GM18519 (cell line): ENCODE results near the gene PLPP4.

Experiments used
- ATAC-seq: cut with Tn5 transposase; IDR thresholded peaks from one replicate; pipeline ENCODE4 v1.9.1; 2021; ENCODE audit warnings: mild to moderate bottlenecking, moderate library complexity; ENCODE audit not compliant: unreplicated experiment, low FRiP score

PLPP4 gene

DNA sequence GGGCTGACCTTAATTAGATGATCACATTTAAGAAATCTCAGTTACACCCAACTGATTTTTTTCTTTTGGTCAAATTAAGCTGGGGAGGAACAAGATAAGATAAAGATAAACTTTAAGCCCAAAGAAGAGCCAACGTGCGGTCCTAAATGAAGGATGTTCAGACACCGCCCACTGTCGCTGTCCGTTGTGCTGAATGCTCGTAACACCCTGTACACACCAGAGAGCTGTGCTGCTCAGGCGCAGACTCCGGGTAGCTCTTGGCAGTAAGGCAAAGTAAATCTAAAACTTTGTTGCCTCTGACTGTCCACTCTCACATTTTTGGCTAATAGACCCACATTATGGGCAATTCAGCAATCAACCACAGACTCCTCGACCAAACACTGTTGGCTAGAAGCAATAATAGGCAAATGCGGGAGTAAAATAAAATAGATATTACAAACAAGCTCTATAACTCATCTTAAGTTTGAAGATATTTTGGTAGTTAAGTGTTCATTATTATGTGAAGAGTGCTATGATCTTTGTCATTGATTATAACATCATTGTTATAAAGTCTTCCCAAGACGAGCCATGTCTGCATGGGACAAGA lies 57.1 kb downstream of the PLPP4 start:
- no peak for ATAC-seq

DNA sequence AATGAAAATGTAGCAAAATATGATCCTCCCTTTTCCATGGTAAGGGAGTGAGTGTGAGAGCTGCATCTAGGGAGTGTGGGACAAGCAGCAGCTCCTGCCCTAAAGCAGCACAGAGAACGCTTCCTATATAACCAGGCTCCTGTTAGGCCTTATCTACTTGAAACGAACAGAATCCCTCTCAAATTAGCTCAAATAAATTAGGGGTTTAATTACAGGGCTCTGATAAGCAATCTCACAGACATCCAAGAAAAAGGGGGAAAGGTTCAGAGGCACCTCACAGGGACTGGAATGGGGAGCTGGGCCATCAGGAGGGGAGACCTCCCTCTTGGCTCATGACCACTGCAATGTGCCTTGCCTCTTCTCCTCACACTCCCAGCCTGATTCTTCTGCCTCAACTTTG lies 57.9 kb downstream of the PLPP4 start:
- ATAC-seq = no peak

DNA sequence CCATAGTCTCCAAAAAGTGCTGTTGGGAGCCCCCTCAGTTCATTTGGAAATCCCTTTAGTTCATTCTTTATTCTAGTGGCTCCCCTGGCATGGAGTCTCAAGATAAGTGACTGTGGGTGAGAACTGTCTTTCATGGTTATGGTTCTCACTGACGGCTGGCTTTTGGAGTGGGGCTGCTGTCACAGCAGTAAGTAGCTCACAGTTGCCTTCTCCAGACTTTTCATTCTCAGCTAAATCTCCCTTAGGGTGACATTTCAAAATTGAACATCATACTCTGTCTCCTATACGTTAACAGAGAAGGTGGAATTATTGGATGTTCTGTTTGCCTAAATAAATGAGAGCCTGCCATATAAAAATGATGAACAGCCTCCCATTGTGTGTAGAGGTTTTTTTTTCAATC lies 58.7 kb downstream of the PLPP4 start:
- no peak for ATAC-seq

DNA sequence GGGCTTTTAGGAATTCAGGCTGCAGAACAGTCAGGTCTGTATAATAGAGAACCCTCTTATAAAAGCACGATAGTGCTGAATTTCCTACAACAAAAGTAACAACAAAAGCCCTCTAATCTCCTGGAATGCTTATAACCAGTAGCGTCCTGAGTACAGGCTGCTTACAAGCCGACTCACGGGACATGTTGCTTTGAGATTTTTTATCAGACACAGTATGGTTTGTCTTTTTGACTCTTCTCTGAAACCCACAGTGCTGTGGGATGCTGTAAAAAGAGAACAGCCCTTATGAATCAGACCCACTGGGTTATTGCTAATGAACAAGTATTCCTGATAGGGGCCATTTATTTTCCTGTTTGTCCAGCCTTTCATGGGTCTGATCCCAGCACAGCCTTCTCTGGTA lies 59.4 kb downstream of the PLPP4 start:
- no peak for ATAC-seq

DNA sequence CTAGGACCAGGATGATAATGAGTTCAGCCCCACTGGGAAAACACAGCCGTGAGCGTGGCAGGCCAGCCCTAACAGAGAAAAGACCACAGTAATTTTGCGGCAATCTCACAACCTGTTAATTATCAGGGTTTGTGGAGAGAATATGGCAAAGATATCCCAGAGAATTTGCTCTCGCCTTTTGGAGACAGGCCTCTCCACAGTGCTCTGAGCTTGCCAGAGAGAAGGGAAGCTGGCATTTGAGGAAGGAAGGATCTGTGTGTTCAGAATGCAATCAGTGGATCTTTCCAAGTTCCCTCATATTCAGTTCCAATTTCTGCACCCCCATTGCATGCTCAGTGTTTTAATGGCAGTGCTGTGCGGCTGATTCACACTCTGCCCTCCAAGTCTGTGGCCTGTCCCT lies 60.2 kb downstream of the PLPP4 start:
- no peak for ATAC-seq

DNA sequence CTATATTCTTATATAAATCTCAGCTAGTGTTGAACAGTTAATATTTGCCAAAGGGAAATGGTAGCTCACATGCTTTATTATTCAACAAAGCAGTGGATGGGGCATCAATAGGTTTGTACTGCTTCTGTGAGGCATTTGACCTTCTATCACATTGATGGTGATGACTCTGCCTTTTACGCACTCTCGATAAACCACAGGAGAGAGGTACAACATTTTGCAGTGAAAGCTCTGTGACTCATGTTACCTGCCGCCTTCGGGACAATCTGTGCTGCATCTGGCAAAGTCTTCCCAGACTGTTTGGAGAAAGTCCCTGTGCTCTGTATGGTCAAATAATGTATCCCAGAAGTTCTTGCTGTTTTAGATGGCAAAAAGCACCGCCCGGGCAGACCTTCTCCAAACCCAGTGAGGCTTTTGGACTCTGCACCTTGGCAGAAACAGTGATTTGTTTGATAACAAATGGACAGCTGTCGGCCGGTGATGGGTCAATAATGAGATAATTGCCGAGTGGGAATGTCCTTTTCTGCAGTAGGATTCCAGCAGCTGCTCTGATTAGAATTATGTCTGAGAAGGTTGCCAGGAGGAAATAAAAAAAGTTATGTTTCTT lies 61.0 kb downstream of the PLPP4 start:
- ATAC-seq = no peak

DNA sequence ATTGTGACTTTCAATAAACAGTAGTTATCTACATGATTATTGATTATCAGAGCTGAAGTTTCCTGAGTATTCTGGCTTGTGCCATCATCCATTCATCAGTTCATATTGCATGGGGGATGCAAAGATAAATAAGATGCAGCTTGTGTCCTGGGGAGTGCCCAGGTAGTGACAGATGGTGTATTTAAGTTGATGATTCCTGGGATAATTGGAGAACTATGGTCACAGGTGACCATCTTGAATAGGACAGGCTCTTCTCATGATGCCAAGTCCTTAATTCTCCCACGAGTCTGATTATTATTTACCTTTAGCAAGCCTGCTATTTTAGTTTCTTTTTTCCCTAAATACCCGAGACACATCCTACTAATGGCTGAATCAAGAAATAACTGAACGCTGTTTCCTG lies 64.9 kb downstream of the PLPP4 start:
- no peak for ATAC-seq

DNA sequence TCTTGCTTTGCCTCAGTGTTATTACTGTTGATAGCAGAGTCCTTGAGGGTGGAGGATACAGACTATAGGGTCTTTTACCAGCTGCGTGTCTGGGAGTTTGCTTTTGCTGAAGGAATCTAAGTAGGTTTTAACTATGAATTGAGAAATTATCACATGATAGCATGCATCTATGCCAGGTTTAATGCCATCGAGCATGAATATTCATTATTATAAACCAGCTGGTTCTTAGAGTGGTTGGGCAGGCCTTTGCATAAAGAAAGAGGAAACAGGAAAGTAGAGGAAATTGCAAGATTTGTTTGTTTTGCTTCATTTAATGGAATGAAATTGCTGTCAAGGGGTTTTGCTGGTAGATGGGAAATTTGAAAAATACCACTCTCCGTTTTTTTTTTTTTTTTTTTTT lies 70.7 kb downstream of the PLPP4 start:
- ATAC-seq = no peak

DNA sequence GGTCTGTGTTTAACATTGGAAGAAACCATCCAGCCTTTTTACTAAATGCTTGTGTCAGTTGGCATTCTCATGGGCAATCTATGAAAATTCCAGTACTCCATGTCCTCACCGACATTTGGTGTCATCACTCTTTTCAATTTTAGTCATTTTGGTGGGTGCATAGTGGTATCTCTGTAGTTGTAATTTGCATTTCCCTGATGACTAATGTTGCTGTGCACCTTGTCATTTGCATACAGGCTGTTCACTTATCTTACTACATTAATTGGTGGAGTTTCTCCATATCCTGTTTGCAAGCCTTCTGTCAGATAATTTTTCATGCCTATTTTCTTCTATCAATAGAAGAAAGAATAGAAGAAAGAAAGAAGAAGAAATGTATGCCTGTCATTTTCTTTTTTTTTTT lies 73.7 kb downstream of the PLPP4 start:
- ATAC-seq = no peak

DNA sequence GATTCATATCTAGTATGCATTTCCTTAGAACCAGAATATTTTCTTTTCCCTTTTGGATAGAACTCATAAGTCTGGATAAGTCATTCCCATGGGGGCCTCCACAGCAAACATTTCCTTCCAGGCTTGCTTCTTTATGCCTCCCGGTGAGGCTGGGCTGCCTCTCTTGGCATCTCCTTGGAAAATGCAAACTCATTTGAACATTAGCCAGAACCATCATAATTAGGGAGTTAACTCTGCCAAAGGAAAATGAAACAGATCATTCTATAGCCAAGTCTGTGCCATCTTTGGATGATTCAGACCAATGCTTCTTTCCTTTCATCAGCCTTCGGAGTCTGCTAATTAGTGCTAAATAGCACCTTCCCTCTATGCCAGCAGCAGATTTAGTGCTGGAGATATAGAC lies 81.1 kb downstream of the PLPP4 start:
- ATAC-seq = no peak

DNA sequence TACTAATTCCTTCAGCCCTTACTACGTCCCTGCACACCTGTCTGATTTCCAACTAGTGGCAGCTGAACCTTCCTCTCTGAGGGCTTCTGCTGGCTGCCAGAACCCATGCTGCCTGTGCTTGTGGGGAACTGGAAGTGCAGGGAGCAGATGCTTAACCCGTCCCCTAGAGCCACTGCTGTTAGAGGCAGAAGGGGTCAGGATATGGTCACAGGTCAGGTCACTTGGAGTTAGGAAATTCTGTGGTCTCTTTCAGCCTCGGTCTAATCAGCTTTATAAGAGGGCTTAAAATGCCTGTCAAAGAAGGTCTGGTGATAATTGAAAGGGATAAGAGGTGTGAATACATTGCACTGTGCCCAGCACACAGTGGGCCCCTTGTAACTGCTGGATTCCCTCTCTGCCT lies 82.0 kb downstream of the PLPP4 start:
- ATAC-seq = no peak

DNA sequence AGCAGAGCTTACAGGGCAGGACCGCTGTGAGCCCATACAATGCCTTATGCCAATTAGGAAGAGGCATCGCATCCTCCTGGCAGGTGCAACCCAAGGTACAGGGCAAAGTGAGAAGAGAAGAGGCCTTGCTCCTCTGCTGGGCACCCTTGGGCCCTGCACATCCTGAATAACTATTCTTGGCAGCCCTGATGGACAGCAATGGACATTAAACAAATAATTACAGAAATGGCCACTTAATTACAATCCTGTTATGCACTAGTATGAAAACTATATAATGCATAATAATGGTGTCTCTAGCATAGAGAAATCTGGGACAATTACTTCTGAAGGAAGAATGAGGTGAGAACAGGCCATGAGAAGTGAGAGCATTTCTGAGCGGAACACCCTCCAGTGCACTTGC lies 83.5 kb downstream of the PLPP4 start:
- ATAC-seq = no peak

DNA sequence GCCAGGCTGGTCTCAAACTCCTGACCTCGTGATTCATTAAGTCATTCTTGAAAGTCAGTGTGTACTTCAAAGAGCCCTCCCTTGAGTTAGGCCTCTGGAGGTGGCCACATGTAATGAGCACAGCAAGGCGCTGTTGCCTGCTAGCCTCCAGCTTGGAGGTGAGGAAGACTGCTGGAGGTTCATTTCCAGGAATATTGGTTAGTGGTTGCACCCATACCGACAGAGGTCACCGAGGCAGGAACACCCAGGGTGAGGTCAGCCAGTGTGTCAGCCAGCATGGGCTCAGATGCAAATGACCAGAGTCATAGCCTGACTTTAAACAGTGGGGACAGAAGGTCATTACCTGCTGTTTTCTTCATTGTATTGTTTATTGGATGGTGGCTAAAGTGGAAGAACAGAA lies 85.0 kb downstream of the PLPP4 start:
- ATAC-seq = no peak

DNA sequence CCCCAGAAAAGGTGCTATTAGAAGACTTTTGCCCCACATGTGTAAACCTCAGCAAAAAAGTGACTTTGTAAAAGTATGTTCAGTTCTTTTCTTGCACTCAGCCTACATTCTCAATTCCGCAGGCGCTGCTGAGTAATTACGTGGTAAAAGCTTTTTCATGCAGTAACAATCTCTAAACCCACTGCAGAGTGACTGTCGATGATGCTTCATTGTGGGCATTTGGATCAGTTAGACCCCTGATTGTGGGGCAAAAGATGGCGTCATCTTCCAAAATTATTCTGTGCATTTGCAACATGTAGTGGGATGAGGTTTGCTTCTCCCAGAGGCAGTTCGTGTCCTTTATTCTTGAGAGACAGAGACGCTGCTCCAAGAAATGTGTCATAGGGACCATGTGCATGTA lies 85.6 kb downstream of the PLPP4 start:
- ATAC-seq = no peak

DNA sequence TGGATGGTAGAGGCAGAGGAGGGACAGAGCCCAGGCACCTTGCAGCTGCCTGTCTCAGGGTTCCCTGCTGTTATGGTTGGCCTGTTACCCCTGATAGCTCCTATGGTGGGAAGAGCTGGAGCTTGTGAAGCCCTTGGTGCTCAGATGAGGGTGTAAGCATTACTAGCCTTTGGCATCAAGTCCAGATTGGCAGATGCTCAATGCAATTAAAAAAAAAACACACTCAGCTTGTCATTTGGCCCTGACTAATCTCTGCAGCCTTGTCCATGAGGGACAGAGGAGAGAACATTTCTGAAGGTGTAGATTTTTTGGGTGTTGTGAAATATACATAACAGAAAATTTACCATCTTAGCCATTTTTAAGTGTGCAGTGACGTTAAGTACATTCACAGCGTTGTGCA lies 86.3 kb downstream of the PLPP4 start:
- no peak for ATAC-seq

DNA sequence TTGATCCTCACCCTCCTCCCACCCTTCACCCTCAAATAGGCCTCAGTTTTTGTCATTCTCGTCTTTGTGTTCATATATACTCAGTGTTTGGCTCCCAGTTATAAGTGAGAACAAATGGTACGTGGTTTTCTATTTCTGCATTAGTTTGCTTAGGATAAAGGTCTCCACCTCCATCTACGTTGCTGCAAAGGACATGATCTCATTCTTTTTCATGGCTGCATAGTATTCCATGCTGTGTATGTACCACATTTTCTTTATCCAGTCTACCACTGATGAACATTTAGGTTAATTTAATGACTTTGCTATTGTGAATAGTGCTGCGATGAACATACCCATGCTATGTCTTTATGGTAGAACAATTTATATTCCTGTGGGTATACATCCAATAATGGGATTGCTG lies 91.2 kb downstream of the PLPP4 start:
- no peak for ATAC-seq

DNA sequence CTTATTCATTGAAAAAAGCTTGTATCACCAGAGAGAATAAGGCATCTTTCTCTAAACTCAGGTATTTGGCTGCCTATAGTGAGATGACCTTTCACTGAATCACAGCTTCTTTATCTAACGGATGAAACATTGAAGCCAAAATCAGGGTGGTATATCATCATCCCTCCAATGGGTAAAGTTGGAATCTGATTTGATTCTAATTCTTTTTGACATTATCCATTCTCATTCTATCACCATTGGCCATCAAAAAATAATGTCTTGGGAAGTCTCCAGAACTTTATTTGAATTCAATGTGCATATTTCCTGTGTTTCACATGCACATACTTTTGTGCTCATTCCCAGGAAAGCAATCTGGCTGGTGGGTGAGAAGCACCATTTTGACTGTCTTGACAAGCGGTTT lies 95.2 kb downstream of the PLPP4 start:
- no peak for ATAC-seq

DNA sequence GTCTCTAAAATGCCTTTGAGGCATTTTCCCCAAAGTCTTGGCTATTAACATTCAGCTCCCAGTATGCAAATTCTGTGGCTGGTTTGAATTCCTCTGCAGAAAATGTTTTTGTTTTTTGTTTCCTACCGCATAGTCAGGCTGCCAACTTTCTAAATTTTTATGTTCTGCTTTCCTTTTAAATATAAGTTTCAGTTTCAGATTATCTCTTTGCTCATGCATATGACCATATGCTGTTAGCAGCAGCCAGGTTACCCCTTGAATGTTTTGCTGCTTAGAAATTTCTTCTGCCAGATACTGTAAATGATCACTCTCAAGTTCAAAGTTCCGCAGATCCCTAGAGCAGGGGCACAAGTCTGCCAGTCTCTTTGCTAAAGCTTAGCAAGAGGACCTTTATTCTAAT lies 96.9 kb downstream of the PLPP4 start:
- ATAC-seq = no peak

DNA sequence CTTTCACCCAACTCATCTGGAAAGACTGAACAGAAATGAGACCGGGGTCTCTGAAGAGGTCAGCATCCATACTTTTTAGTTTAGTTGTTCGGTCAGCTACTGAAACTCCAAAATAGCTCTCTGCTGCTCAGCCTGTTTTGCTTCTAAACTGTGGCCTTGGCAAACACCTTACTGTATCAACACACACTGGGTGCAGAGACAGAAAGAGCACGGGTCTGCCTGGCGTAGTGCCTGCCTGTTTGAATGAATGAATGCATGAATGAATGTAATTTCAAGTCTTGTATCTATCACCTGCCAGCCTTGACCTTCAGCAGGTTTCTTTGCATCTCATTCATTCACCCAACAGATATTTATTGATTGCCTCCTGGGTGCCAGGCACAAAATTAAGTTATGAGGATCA lies 98.4 kb downstream of the PLPP4 start:
- ATAC-seq = no peak

DNA sequence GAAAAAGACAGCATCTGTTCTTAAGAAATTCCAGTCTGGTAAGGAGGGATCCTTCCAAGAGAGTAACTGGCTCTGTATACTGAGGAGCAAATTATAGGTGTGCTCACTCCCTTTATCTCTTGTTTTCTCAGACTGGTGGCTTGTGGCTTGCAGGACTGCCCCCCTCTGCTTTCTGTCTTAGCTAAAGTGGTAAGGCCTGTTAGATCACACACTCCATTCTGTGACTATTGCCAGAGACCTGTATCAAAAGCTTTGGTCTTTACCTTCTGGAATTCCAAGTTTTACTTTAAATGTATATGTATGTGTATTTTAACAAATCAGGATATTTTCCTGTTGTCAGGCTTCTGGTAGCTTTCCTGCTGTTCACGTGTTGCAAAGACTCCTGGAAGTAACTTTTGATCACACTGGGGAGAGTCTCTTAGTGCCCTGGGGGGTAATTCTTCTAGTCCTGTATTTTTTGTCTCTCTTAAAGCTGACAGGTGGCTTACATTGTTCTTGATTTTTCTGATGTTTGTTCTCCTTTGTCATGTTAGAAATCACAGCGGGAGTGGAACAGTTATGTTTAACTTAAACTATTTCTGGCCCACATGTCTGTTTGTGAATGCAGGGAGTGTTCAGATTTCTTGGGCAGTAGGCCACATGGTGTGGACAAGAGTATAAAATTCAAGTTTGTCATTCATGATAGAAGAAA lies 99.0 kb downstream of the PLPP4 start:
- no peak for ATAC-seq

DNA sequence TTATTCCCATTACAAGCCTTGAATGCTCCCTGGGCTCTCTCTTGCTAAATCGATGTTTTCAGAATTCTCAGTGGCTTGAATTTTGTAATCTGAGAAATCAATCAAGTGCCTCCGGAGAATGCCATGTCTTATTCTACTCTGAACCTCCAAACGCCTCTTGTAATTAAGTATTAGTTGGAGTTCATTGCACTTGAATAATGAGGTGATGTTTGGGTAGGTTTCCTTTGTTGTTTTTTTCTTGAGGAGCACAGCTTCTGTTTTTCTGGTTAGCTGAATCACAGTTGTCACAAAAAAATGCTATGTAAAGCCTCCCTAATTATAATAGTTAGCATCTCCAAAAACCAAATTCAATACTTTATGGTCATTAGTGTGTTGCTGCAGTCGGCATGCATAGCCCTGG lies 100.3 kb downstream of the PLPP4 start:
- ATAC-seq = no peak

DNA sequence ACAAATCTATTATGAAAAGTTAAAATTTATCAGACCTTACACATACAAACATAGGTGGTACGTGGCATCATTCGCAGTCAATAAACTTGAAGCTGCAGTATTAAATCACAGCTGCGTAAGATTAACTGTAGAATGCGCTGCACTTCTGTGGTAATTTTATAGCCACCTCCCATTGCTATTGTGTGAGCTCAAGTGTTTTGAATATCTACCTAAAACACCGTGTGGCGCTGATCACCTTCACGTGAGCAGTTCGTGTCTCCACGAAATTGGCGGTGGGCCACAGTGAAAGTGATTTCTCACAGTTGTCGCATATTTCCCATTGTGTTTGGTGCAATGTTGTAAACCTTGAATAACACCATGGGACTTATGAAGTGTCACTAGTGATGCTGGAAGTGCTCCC lies 102.8 kb downstream of the PLPP4 start:
- no peak for ATAC-seq
